ENCODE measurements around the gene IGSF8. TPM values are rescaled to one million over a fixed set of nuclear protein-coding genes. Genes with fewer than 3 reads are reported as not detected.
"Not testable (repeated sequence)": the region's sequence is repeated elsewhere in the genome, so short reads cannot be mapped to it uniquely, and the experiment has no call there.

The IGSF8 gene
- total RNA-seq, 1 donor from 2014 or later, result 42.8 TPM

- Histone ChIP-seq H3K9ac (ENCODE audit: low read length) (no peak overlapping the region), H3K27me3 (ENCODE audit: insufficient read depth, low read length) (peaks cover 18% of the 10 kb centered on the region), H4K20me1 (ENCODE audit: insufficient read depth, low read length) (no peaks in the 10 kb centered on the region), H3K36me3 (ENCODE audit: insufficient read depth, low read length) (no peaks in the 10 kb centered on the region), H3K4me3 (ENCODE audit: insufficient read depth, low read depth, low read length) (no peak overlapping the region), H3K79me2 (ENCODE audit: insufficient read depth, low read length) (no peaks in the 10 kb centered on the region), H3K9me3 (ENCODE audit: insufficient read depth, low read depth, low read length) (no peaks in the 10 kb centered on the region), H3K4me2 (ENCODE audit: low read length) (no peak overlapping the region), H3K4me1 (ENCODE audit: insufficient read depth, low read length) (peaks cover 25% of the 10 kb centered on the region), H2AFZ (ENCODE audit: low read depth, low read length) (no peak overlapping the region), H3K27ac (ENCODE audit: low read depth, low read length) (no peak overlapping the region)
- Mint-ChIP-seq H3K36me3 (ENCODE audit: low read depth, unreplicated experiment) (peaks cover 6% of the 10 kb centered on the region), H3K27ac (ENCODE audit: unreplicated experiment) (peak overlapping the region; percentile 65), H3K4me3 (ENCODE audit: unreplicated experiment) (no peak overlapping the region), H3K4me1 (ENCODE audit: low read depth, unreplicated experiment) (peaks cover 46% of the 10 kb centered on the region), H3K27me3 (ENCODE audit: low read depth, unreplicated experiment) (peaks cover 17% of the 10 kb centered on the region), H3K9me3 (ENCODE audit: unreplicated experiment) (peaks cover 3% of the 10 kb centered on the region)
- DNase-seq (ENCODE audit: low read depth) (no peak), FAIRE-seq (no peak)
- TF ChIP-seq CTCF (IDR thresholded peaks at IDR 0.05; ENCODE audit: insufficient read depth, low read depth, low read length) (no peak), EZH2 (IDR thresholded peaks at IDR 0.05; ENCODE audit: insufficient read depth, low read length) (no peak)
Observed at GRCh38 chr1:160128636-160129035, 30.2 kb upstream of the IGSF8 start.

- Histone ChIP-seq H3K27me3 (ENCODE audit: insufficient read depth, low read length) (peaks cover 16% of the 10 kb centered on the region), H3K4me1 (ENCODE audit: insufficient read depth, low read length) (peaks cover 25% of the 10 kb centered on the region), H3K4me3 (ENCODE audit: insufficient read depth, low read depth, low read length) (no peak overlapping the region), H3K79me2 (ENCODE audit: insufficient read depth, low read length) (no peaks in the 10 kb centered on the region), H3K9ac (ENCODE audit: low read length) (no peak overlapping the region), H2AFZ (ENCODE audit: low read depth, low read length) (no peak overlapping the region), H3K27ac (ENCODE audit: low read depth, low read length) (no peak overlapping the region), H3K9me3 (ENCODE audit: insufficient read depth, low read depth, low read length) (no peaks in the 10 kb centered on the region), H3K4me2 (ENCODE audit: low read length) (peak overlapping the region; percentile 44), H3K36me3 (ENCODE audit: insufficient read depth, low read length) (no peaks in the 10 kb centered on the region), H4K20me1 (ENCODE audit: insufficient read depth, low read length) (no peaks in the 10 kb centered on the region)
- H3K27ac Mint-ChIP-seq (ENCODE audit: unreplicated experiment), result peak overlapping the region; percentile 65
- peaks cover 6% of the 10 kb centered on the region for H3K36me3 Mint-ChIP-seq (ENCODE audit: low read depth, unreplicated experiment)
- H3K9me3 Mint-ChIP-seq (ENCODE audit: unreplicated experiment), result peaks cover 3% of the 10 kb centered on the region
- H3K4me1 Mint-ChIP-seq (ENCODE audit: low read depth, unreplicated experiment), result peaks cover 47% of the 10 kb centered on the region
- H3K4me3 Mint-ChIP-seq (ENCODE audit: unreplicated experiment), result no peak overlapping the region
- peaks cover 16% of the 10 kb centered on the region for H3K27me3 Mint-ChIP-seq (ENCODE audit: low read depth, unreplicated experiment)
- TF ChIP-seq CTCF (IDR thresholded peaks at IDR 0.05; ENCODE audit: insufficient read depth, low read depth, low read length), result no peak
- TF ChIP-seq EZH2 (IDR thresholded peaks at IDR 0.05; ENCODE audit: insufficient read depth, low read length), result no peak
- FAIRE-seq (no peak), DNase-seq (ENCODE audit: low read depth) (peak; percentile 57)
Observed at GRCh38 chr1:160127865-160128523, 29.6 kb upstream of the IGSF8 start.

- Histone ChIP-seq H3K36me3 (ENCODE audit: insufficient read depth, low read length) (no peaks in the 10 kb centered on the region), H2AFZ (ENCODE audit: low read depth, low read length) (no peak overlapping the region), H3K27ac (ENCODE audit: low read depth, low read length) (no peak overlapping the region), H3K4me2 (ENCODE audit: low read length) (no peak overlapping the region), H3K9ac (ENCODE audit: low read length) (no peak overlapping the region), H3K79me2 (ENCODE audit: insufficient read depth, low read length) (no peaks in the 10 kb centered on the region), H3K27me3 (ENCODE audit: insufficient read depth, low read length) (peaks cover 11% of the 10 kb centered on the region), H3K9me3 (ENCODE audit: insufficient read depth, low read depth, low read length) (no peaks in the 10 kb centered on the region), H3K4me3 (ENCODE audit: insufficient read depth, low read depth, low read length) (no peak overlapping the region), H3K4me1 (ENCODE audit: insufficient read depth, low read length) (peaks cover 25% of the 10 kb centered on the region), H4K20me1 (ENCODE audit: insufficient read depth, low read length) (no peaks in the 10 kb centered on the region)
- DNase-seq (ENCODE audit: low read depth) (no peak), FAIRE-seq (no peak)
- Mint-ChIP-seq H3K4me3 (ENCODE audit: unreplicated experiment) (no peak overlapping the region), H3K27me3 (ENCODE audit: low read depth, unreplicated experiment) (peaks cover 10% of the 10 kb centered on the region), H3K36me3 (ENCODE audit: low read depth, unreplicated experiment) (peaks cover 4% of the 10 kb centered on the region), H3K9me3 (ENCODE audit: unreplicated experiment) (peaks cover 3% of the 10 kb centered on the region), H3K4me1 (ENCODE audit: low read depth, unreplicated experiment) (peaks cover 47% of the 10 kb centered on the region), H3K27ac (ENCODE audit: unreplicated experiment) (no peak overlapping the region)
- TF ChIP-seq EZH2 (IDR thresholded peaks at IDR 0.05; ENCODE audit: insufficient read depth, low read length) (no peak), CTCF (IDR thresholded peaks at IDR 0.05; ENCODE audit: insufficient read depth, low read depth, low read length) (no peak)
Observed at GRCh38 chr1:160127381-160127780, 29.0 kb upstream of the IGSF8 start.

GRCh38 chr1:160126342-160126741 is 27.9 kb upstream of the IGSF8 start:
- H3K36me3 ChIP-seq (ENCODE audit: insufficient read depth, low read length); FAIRE-seq; H4K20me1 ChIP-seq (ENCODE audit: insufficient read depth, low read length); H3K27me3 ChIP-seq (ENCODE audit: insufficient read depth, low read length); H3K4me3 Mint-ChIP-seq (ENCODE audit: unreplicated experiment); H3K27me3 Mint-ChIP-seq (ENCODE audit: low read depth, unreplicated experiment); H3K4me2 ChIP-seq (ENCODE audit: low read length); H3K79me2 ChIP-seq (ENCODE audit: insufficient read depth, low read length); H3K27ac Mint-ChIP-seq (ENCODE audit: unreplicated experiment); H3K36me3 Mint-ChIP-seq (ENCODE audit: low read depth, unreplicated experiment); H2AFZ ChIP-seq (ENCODE audit: low read depth, low read length); H3K9me3 Mint-ChIP-seq (ENCODE audit: unreplicated experiment); H3K27ac ChIP-seq (ENCODE audit: low read depth, low read length); H3K9me3 ChIP-seq (ENCODE audit: insufficient read depth, low read depth, low read length); H3K9ac ChIP-seq (ENCODE audit: low read length); DNase-seq (ENCODE audit: low read depth); H3K4me3 ChIP-seq (ENCODE audit: insufficient read depth, low read depth, low read length): not testable (repeated sequence)
- H3K4me1 ChIP-seq (ENCODE audit: insufficient read depth, low read length), result peaks cover 25% of the 10 kb centered on the region
- peaks cover 50% of the 10 kb centered on the region for H3K4me1 Mint-ChIP-seq (ENCODE audit: low read depth, unreplicated experiment)
